NCI-H2196 (cell line): Measurements from ENCODE around the gene XRCC1.

Experiments
- DNase-seq: peaks from one replicate; lab custom pipeline; 2025; ENCODE audit not compliant: unreplicated experiment; lab: John Stamatoyannopoulos, UW

The XRCC1 gene, protein sequence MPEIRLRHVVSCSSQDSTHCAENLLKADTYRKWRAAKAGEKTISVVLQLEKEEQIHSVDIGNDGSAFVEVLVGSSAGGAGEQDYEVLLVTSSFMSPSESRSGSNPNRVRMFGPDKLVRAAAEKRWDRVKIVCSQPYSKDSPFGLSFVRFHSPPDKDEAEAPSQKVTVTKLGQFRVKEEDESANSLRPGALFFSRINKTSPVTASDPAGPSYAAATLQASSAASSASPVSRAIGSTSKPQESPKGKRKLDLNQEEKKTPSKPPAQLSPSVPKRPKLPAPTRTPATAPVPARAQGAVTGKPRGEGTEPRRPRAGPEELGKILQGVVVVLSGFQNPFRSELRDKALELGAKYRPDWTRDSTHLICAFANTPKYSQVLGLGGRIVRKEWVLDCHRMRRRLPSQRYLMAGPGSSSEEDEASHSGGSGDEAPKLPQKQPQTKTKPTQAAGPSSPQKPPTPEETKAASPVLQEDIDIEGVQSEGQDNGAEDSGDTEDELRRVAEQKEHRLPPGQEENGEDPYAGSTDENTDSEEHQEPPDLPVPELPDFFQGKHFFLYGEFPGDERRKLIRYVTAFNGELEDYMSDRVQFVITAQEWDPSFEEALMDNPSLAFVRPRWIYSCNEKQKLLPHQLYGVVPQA

DNA sequence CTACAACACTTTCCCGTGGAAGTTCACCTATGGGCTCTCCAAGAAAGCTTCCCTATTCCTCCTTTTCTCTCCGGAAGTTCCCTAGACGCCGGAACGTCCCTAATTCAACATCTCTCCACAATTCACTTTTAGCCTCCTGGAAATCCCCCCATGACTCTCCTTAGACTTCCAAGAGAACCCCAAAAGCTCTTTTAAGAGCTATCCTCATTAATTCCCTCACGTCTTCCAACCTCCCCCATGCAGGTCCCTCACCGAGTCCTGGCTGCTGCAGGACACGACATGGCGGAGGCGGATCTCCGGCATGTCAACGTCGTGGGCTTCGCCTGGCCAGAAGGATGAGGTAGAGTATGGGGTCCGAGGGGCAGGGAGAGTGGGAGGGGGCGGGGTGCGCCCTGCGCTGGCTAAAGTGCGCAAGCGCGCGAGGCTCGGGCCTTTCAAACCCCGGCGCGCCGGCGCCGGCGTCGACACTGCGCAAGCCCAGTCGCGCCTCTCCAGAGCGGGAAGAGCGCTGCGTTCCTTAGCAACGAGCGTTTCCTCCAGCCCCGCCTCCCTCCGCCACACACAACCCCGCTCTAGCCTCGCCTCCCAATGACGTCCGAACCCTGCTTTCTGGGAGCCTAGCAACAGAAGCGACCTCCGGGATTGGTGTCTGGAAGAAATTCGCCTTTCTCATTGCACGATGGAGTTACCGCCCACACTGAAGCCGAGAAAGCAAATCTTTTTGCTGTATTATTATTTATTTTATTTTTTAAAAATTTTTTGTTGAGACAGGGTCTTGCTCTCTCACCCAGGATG is at the start of gene XRCC1, which contains the start of gene PINLYP:
TSS of gene XRCC1 (minus strand) at position 372 of the 795 bp plus-strand sequence. CDS start at position 303, 69 bp downstream.
TSS of gene PINLYP (plus strand) at position 646 of the 795 bp plus-strand sequence. CDS start 1,391 bp downstream, outside the sequence.
- peak; percentile 99 for DNase-seq

DNA sequence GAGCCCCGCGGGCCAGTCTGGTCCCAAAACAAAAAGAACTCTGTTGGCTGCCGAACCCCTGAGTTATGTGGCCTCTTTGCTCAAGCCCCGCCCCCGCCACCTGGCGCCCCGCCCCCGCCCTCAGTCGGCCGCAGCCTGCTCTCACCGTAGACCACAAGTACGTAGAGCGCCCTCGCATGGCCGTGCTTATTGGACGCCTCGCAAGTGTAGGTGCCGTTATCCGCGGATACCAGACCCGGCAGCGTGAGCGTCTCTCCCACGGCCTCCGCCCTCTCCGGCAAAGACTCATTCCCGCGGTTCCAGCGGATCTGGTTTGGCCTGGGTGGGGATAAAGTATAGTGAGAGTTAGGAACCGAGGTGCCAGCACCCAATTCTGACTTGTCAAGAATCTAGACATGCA is 49.6 kb upstream of the XRCC1 start:
- no peak for DNase-seq

DNA sequence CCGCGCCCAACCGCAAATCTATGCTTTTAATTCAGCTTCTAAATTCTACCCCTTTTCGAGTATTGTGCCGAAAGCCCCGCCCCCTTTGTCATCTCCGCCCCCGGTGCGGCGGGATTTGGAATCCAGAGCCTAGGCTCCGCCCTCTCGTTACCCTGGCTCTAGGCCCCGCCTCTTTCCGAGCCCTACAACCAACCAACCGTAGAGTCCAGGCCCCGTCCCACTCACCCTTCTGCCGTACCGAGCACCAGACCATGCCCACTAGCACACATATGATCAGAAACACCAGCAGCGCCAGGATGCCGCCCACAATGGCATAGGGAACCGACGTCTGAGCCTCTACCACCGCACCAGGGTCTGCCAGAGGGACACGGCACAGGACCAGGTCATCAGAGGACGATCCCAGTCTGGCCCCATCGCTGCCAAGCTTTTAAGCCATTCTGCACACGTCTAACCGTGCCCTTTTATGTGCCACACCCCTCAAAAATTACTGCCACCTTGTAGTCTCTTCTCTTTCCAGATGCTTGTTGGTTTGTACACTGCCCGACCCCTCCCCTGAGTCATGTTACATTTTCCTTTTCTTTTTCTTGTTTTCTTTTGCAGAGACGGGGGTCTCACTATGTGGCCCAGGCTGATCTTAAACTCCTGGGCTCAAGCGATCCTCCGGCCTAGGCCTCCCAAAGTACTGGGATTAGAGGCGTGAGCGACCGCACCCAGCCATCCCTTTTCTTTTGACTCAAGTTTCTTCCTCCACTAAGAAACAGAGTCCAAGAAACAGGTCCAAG is 48.8 kb upstream of the XRCC1 start:
- no peak for DNase-seq

DNA sequence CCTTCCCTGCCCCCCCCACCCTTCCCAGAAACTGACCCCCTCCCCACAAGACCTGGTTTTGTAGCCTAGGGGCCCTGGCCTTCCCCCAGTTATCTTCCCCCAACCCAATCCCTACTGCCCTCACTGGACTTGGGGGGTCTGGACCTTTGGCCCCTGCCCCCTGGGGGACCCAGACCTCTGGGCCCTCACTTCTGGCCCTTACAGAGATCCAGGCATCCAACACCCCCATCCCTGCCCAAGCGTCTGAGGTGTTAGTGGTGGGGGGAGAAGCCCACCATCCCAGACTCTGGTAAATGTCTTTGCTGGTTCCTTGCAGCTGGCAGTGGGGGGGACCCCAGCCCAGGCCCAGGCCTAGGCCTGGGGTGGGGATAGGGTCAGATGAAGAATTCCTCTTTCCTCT is 47.6 kb upstream of the XRCC1 start:
- no peak for DNase-seq

GRCh38 chr19:43622070-43622469 is 46.7 kb upstream of the XRCC1 start:
- DNase-seq, result no peak

DNA sequence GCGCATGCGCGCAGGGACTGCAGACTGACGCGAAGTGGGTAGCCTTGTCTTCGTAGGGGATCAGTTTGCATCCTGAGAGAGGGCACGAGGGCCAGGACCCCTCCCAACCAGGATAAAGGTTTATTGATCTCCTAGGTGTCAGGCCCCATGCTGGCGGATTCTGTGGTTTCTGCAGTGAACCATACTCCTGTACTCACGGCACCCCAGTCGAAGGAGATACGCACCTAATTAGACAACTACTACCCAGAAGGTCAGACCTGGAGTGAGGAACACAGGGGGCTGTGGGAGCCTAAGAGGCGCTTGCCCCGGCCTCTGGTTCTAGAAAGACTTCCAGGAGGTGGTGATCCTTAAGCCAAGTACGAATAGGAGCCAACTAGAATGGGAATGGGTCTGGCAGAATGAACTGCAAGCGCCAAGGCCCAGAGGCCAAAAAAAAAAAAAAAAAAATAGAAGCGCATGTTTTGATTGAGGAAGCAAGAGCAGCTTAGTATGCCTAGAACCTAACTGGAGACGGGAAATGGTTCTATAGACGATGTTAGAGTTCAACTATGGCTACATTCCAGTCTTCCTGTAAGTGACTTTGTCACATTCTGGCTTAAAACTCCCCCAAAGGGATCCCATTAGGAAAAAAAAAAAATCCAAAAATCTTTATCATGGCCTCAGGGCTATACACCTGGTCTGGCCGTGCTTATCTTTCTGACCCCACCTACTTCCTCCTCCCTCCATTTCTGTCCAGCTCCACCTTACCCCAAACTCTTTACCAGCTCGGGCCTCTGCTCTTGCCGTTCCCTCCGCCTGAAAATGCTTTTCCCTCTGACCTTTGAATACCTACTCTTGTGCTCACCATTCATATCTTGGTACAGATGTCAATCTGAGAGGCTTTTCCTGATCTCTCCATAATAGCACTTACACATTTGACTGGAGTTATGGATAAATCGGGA is 45.0 kb upstream of the XRCC1 start:
- DNase-seq, result no peak

DNA sequence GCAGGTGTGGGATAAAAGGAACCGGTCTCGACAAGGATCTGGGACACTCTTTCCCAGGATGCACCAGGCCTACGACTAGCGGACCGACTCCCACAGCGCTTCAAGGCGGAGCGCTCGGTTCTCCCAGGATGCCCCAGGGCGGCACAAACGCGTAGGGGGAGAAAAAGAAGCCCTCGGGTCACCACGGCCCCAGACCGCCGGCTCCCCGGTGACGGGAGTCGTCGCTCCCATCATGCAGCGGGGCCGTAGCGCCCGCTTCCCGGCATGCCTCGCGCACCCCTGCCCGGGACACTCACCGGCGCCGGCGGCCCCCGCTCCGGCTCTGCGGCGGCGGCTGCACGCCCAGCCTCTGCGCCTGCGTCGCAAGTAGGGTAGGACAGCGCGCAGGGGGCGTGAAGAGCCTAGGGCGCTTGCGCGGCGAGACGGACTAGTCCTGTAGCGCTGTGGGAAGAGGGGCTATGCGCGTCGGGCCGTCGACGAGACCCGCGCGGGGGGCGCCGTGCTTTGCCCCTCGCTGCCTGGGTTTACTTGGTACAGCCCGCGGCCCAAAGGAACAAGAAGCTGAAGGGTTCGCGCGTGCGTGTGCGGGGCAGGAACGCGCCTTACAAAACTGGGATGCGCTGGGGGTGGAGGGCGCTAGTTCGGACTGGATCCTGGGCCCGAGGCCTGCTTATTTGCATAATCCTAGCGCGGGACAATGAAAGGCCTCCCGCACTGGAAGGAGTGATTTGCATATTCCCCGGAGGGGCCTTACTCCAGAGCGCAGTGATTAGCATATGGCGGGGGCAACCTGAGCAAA is 44.1 kb upstream of the XRCC1 start, which contains the start of gene ZNF428:
TSS of gene ZNF428 (minus strand) at position 368 of the 799 bp plus-strand sequence. CDS start 5,325 bp downstream, outside the sequence.
- peak; percentile 91 for DNase-seq

DNA sequence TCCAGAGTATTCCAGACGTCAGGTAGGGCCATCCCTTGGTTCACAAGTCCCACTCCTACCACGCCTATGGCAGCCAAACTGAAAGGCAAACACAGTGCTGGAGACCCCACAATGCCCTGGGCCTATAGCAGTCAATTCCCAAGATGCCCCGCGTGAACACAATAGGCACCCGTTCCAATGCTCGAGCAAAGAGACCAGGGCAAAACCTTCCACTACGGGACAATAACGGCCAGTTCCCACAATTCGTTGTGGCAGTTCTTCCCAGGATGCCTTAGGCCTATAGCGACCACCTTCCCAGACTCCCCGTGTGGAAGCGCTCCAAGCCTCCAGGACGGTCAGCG is 43.6 kb upstream of the XRCC1 start:
- DNase-seq, result peak; percentile 64

- DNase-seq, result no peak
Observed at GRCh38 chr19:43616954-43617353, 41.6 kb upstream of the XRCC1 start.

GRCh38 chr19:43616306-43616705 is 41.0 kb upstream of the XRCC1 start:
- DNase-seq, result no peak

GRCh38 chr19:43612374-43612773 is 37.0 kb upstream of the XRCC1 start:
- no peak for DNase-seq

- DNase-seq, result no peak
Observed at GRCh38 chr19:43611788-43612187, 36.5 kb upstream of the XRCC1 start, which contains the start of gene SRRM5. TSS of gene SRRM5 (plus strand) at chr19:43612088. CDS start at chr19:43612122, 34 bp downstream.

GRCh38 chr19:43610493-43610892 is 35.2 kb upstream of the XRCC1 start:
- DNase-seq, result no peak

DNA sequence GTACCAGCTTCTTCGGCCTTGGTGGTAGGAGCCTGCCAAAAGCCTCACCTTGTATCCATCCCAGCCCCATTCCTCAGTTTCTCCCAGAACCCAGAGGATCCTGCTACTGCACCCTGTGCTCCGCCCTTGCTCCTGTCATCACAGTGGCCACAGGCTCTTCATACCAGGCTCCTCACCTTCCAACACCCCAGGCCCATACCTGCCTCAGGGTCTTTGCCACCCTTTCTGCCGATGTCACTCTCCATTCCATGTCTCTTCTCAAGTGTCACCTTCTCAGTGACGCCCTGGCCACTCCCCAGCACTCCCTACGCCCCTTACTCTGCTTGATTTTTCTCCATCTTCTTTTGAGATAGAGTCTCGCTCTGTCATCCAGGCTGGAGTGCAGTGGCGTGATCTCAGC is 34.5 kb upstream of the XRCC1 start:
- no peak for DNase-seq

DNA sequence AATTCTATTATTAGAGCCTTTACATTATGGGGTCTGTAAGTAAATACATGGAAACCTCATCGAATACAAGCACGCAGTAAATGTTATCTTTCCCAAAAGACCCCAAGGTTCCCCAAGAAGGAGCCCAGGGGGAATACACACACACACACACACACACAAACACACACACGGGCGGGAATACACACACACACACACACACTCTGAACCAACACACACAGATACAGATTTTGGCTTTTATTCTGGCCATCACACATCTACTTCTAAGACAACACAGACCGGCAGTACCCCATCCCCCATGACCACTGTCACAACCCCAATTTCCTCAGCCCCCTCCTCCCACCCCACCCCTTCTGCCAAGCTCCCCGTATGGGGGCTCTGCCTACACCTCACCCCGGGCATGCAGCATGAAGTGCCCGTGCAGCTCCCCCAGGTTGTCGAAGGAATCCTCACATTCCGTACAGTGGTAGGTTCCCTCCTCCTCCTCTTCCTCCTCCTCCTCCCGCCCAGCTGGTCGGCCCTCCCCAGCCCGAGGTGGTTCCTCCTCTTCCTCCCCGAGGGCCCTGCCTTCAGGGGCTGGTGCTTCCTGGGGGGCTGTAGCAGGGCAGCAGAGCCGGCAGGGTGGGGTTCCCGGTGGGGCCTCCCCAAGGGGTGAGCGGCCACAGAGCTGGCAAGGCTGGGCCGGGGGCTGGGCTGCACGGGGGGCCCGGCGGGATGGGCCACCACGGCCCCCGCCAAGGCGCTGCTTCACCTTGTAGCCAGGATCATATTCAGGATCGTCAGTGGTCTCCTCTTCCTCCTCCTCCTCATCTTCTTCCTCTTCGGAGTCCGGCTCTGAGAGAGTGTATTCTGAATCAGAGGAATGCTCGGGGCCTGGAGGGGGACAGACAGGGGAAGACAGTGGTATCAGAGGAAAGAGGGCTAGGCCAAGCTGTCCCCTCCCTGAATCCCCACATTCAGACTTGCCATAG is 32.2 kb upstream of the XRCC1 start:
- no peak for DNase-seq

DNA sequence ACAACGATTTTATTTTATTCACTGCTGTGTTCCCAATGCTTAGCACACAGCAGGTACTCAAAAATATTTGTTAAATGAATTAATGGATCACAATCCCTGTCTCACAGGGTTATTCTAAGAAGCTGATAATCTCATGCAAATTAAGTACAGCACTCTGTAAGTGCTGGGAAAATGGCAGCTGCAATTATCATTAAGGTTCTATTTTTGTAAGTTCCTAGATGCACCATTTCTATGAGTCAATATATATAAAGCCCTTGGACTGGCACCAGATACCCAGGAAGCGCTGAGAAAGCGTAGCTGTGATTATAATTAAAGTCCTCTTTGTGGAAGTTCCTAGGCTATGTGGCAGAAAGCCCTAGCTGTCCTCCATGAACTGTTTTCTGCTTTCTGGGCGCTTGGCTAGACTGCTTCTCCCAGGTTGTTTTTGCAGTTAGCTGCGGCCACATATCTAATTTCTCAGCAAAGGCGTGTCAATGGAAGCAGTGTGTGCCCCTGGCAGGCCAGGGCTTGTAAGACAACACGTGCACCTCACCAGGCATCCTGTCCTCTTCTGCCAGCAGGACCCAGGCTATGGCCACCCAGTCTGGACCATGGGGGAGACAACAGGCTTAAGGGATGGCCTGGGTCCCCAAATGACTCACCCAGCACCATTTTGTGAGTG is 31.4 kb upstream of the XRCC1 start:
- DNase-seq, result peak; percentile 63
